Gastroesophageal sphincter (tissue), 4 donors: ENCODE results near the gene PTPRU. TPM values are rescaled to one million over a fixed set of nuclear protein-coding genes. Genes with fewer than 3 reads are reported as not detected.

Experiments
- ATAC-seq: fragments of 150-250 bp; one replicate; pipeline ENCODE4 v1.9.1; 2016; ENCODE audit warnings: mild to moderate bottlenecking, moderate library complexity
- H3K27ac ChIP-seq, 4 donors: fragments of 200-600 bp; sonication (generic) in 3 of 4; 1 replicate in 3 of 4; 2 replicates in 1 of 4; pipeline ENCODE4 v1.5.1; 2016 to 2019
- H3K27me3 ChIP-seq: fragments of 200-600 bp; sonication (generic); one replicate; pipeline ENCODE4 v1.5.1; 2019
- H3K36me3 ChIP-seq, 2 donors: fragments of 200-600 bp; sonication (generic); one replicate each; pipeline ENCODE4 v1.5.1; 2019; ENCODE audit warnings: control low read depth in 1 of 2
- H3K4me1 ChIP-seq, 3 donors: fragments of 200-600 bp; sonication (generic); 1 replicate in 2 of 3; 2 replicates in 1 of 3; pipeline ENCODE4 v1.5.1; 2016 to 2019; ENCODE audit warnings: control low read depth in 2 of 3
- H3K4me3 ChIP-seq, 2 donors: fragments of 200-600 bp; sonication (generic); one replicate each; pipeline ENCODE4 v1.5.1; 2019; ENCODE audit warnings: mild to moderate bottlenecking in 1 of 2, moderate library complexity in 1 of 2
- H3K9me3 ChIP-seq, 3 donors: fragments of 200-600 bp; sonication (generic); one replicate each; pipeline ENCODE4 v1.5.1; 2017 to 2019; ENCODE audit warnings: control low read depth in 2 of 3
- EP300 ChIP-seq: sonication (generic); formaldehyde crosslinking; IDR thresholded peaks from one replicate; pipeline ENCODE4 v1.6.1; 2017; ENCODE audit warnings: antibody characterized with exemption, mild to moderate bottlenecking
- POLR2A ChIP-seq, 2 donors: fragments of 450-650 bp; IDR thresholded peaks; one replicate each; pipeline ENCODE4 v1.6.1; 2017; ENCODE audit warnings: antibody characterized with exemption in 2 of 2, mild to moderate bottlenecking in 2 of 2, moderate library complexity in 1 of 2
- POLR2AphosphoS5 ChIP-seq: sonication (generic); formaldehyde crosslinking; IDR thresholded peaks from one replicate; pipeline ENCODE4 v1.6.1; 2017; ENCODE audit warnings: antibody characterized with exemption
- WGBS, 2 donors: methylation state at CpG; one replicate each; pipeline ENCODE4 v1.1.5; 2018; ENCODE audit warnings: low coverage in 1 of 2; 5-methylcytosine and 5-hydroxymethylcytosine counted together
- total RNA-seq, 4 donors: library from RNA; depleted of rRNA; stranded (reverse); fragments of >200 nt; gene quantifications; one replicate each; pipeline ENCODE4 v1.1.0, GENCODE V29; 2016
- TF ChIP-seq, protein P1 (sequence below), 4 experiments: fragments of 200-600 bp in 2 of 4; fragments of 450-650 bp in 2 of 4; sonication (generic) in 1 of 4; IDR thresholded peaks; one replicate each; pipeline ENCODE4 v1.5.1; 2017 to 2019; ENCODE audit warnings: antibody characterized with exemption in 4 of 4, mild to moderate bottlenecking in 2 of 4, moderate library complexity in 2 of 4

PTPRU gene
- total RNA-seq, 4 donors from 2014 or later = 11.1 to 30.5 (median 23.7) TPM

DNA sequence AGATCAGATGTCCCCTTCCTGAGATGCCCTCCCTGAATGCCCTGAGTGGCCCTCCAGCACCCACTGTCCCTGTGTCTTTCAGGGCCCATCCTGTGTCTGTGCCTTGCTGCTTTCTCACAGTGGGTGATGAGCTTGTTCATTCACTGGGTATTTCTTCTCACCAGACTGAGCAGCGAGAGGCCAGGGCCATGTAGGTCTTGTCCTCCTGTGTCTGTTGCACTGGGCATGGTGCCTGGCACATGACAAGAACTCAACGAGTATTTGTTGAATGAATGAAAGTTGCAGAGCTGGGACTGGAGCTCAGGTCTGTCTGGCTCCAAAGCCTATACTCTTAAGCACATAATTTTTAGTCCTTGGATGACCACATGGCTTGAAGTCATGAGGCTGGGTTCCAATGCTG is 93.8 kb downstream of the PTPRU start:
- peaks cover 0 to 18% of the 10 kb centered on the region in 2 donors for H3K36me3 ChIP-seq
- H3K27ac ChIP-seq = no peak overlapping the region
- TF ChIP-seq, protein P1, sequence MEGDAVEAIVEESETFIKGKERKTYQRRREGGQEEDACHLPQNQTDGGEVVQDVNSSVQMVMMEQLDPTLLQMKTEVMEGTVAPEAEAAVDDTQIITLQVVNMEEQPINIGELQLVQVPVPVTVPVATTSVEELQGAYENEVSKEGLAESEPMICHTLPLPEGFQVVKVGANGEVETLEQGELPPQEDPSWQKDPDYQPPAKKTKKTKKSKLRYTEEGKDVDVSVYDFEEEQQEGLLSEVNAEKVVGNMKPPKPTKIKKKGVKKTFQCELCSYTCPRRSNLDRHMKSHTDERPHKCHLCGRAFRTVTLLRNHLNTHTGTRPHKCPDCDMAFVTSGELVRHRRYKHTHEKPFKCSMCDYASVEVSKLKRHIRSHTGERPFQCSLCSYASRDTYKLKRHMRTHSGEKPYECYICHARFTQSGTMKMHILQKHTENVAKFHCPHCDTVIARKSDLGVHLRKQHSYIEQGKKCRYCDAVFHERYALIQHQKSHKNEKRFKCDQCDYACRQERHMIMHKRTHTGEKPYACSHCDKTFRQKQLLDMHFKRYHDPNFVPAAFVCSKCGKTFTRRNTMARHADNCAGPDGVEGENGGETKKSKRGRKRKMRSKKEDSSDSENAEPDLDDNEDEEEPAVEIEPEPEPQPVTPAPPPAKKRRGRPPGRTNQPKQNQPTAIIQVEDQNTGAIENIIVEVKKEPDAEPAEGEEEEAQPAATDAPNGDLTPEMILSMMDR (IDR thresholded peaks at IDR 0.05) = no peak
- no peaks in the 10 kb centered on the region for H3K4me1 ChIP-seq
- H3K9me3 ChIP-seq = no peaks in the 10 kb centered on the region
- WGBS, 2 donors = 65% methylated on average over 2 of the region's 2 CpGs; no CpG with 5 or more reads in 1 of the 2 donors
- no peak for ATAC-seq
- H3K27me3 ChIP-seq = peaks cover 18% of the 10 kb centered on the region
- H3K4me3 ChIP-seq = no peak overlapping the region

DNA sequence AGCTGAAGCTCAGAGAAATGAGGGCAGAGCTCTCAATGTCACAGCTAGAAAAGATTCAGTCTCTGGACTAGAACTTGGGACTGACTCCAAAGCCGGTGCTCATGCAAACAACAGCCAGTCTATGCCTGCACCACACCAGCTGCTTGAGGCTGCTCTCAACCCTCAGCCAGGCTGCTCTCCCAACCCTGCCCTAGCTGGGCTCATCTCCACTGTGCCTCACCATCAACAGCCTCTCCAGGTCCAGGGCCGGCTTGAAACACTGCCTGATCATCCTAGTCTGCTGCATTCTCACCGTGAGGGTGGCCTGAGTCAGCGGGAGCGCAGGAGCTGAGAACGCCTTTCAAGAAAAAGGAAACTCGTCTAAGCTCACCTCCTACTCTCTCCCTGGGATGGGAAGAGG is 94.5 kb downstream of the PTPRU start:
- 64 to 73% methylated on average over 2 of the region's 7 CpGs for WGBS, 2 donors
- no peaks in the 10 kb centered on the region for H3K4me1 ChIP-seq
- ATAC-seq = no peak
- no peak for TF ChIP-seq POLR2AphosphoS5
- no peak for TF ChIP-seq EP300
- TF ChIP-seq POLR2A (IDR thresholded peaks at IDR 0.05) = no peak
- TF ChIP-seq, protein P1 (IDR thresholded peaks at IDR 0.05) = no peak
- peaks cover 19% of the 10 kb centered on the region for H3K27me3 ChIP-seq
- H3K36me3 ChIP-seq = peaks cover 0 to 10% of the 10 kb centered on the region in 2 donors
- H3K27ac ChIP-seq = no peak overlapping the region
- H3K9me3 ChIP-seq = peaks cover 0 to 5% (median 0%) of the 10 kb centered on the region in 3 donors
- H3K4me3 ChIP-seq = no peak overlapping the region

DNA sequence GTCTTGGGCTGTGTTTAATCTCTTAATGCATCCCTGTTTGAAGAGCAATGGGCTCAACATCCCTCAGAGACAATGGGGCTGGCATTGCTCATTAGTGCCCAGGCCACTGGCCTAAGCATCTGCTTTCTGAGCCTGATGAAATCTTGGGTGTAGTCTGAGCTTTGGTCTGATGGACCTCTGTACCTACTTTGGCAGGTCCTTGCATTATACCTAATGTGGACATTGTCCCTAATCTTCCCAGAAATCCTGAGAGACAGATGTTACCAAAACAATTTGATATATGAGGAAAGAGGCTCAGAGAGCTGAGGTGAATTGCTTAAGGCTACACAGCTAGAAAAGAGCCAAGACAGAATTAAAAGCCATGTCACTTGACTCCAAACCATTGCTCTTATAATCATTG is 95.0 kb downstream of the PTPRU start:
- TF ChIP-seq EP300 (no peak), POLR2AphosphoS5 (no peak), POLR2A (IDR thresholded peaks at IDR 0.05) (no peak)
- TF ChIP-seq, protein P1 (IDR thresholded peaks at IDR 0.05) = no peak
- no peak overlapping the region for H3K4me3 ChIP-seq

DNA sequence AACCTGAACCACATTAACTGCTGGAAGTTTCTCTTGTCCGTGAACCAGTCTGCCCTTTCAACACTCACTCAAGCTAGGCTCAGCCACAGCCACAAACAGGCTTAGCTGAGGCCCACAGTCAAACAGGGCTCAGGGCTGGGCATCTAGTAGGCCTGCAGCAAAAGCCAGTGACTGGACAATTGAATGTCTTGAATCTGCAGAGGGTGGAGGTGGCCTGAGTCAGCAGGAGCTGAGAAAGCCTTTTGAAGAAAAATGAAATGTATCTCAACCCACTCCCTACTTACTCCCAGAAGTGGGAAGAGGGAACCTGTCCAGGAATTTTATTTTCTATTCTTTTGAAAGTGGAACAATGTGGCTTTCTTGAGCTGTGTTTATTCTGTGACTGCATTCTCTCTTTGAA is 95.4 kb downstream of the PTPRU start:
- 75 to 100% methylated on average over 1 of the region's 1 CpG for WGBS, 2 donors
- no peak overlapping the region for H3K4me3 ChIP-seq

More for the DNA sequence above, 95.0 kb downstream of the PTPRU start:
- ATAC-seq = no peak
- Histone ChIP-seq H3K9me3 (peaks cover 0 to 5% (median 0%) of the 10 kb centered on the region in 3 donors), H3K36me3 (peaks cover 0 to 6% of the 10 kb centered on the region in 2 donors), H3K4me1 (no peaks in the 10 kb centered on the region), H3K27ac (no peak overlapping the region), H3K27me3 (peaks cover 20% of the 10 kb centered on the region)

DNA sequence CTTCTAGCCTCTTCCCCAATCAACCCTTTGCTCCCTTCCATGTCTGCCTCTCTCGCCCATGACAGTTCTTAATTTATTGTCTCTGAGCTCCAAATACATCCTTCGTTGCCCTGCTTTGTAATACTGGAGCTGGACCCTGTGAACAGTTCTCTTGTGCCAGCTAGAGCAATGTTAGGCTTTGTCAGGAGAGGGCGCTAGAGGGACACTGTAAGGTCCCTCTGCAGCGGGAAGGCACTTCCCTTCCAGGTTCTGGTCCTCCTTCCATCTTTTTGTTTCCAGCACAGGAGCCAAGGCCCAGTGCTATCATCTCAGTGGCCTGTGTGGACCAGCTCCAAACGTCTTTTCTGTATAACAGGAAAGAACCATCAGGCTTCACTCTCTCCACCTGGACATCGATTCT is 95.9 kb downstream of the PTPRU start:
- no peaks in the 10 kb centered on the region for H3K4me1 ChIP-seq
- TF ChIP-seq, protein P1 (IDR thresholded peaks at IDR 0.05) = peak in 1 of 4 experiments; percentile 13
- no peak for TF ChIP-seq POLR2A (IDR thresholded peaks at IDR 0.05)
- peaks cover 29% of the 10 kb centered on the region for H3K27me3 ChIP-seq
- ATAC-seq = no peak
- no peak overlapping the region for H3K27ac ChIP-seq
- no peak overlapping the region for H3K4me3 ChIP-seq
- H3K9me3 ChIP-seq = peaks cover 0 to 5% (median 0%) of the 10 kb centered on the region in 3 donors
- H3K36me3 ChIP-seq = peaks cover 0 to 4% of the 10 kb centered on the region in 2 donors
- WGBS, 2 donors = 46 to 80% methylated on average over 1 to 6 of the region's 6 CpGs

More for the DNA sequence above, 95.4 kb downstream of the PTPRU start:
- ATAC-seq = no peak
- H3K27ac ChIP-seq = no peak overlapping the region
- no peaks in the 10 kb centered on the region for H3K4me1 ChIP-seq
- H3K36me3 ChIP-seq = peaks cover 0 to 4% of the 10 kb centered on the region in 2 donors
- H3K27me3 ChIP-seq = peaks cover 24% of the 10 kb centered on the region
- peaks cover 0 to 5% (median 0%) of the 10 kb centered on the region in 3 donors for H3K9me3 ChIP-seq
- no peak for TF ChIP-seq POLR2A (IDR thresholded peaks at IDR 0.05)
